K562 (cell line): ENCODE results near the gene DESI2. TPM values are rescaled to one million over a fixed set of nuclear protein-coding genes. Genes with fewer than 3 reads are reported as not detected.

ENCODE experiments used
- AFF1 ChIP-seq, 2 experiments: fragments of 450-650 bp; IDR thresholded peaks; 2 replicates each; pipeline ENCODE4 v1.6.1; 2018; ENCODE audit warnings: mild to moderate bottlenecking in 2 of 2, low read depth in 1 of 2; ENCODE audit not compliant: partially characterized antibody in 2 of 2
- EP400 ChIP-seq: fragments of 450-650 bp; IDR thresholded peaks from 2 replicates; pipeline ENCODE4 v1.6.1; 2017; ENCODE audit warnings: antibody characterized with exemption, mild to moderate bottlenecking, moderate library complexity
- ETV1 ChIP-seq: fragments of 450-650 bp; conservative IDR thresholded peaks from 2 replicates; pipeline ENCODE4 v1.6.1; 2016; ENCODE audit warnings: missing genetic modification characterization, control low read depth, low read depth, missing compliant biosample characterization
- JUND ChIP-seq, 2 experiments: IDR thresholded peaks; 2 replicates in 1 of 2; 3 replicates in 1 of 2; pipeline ENCODE4 v1.6.1; 2011; ENCODE audit warnings: borderline replicate concordance in 2 of 2, low read depth in 2 of 2, low read length in 2 of 2, improper control_type of control experiment in 1 of 2, missing biosample characterization in 1 of 2, missing genetic modification characterization in 1 of 2, missing genetic modification reagents in 1 of 2
- MAFG ChIP-seq: fragments of 450-650 bp; conservative IDR thresholded peaks from 2 replicates; pipeline ENCODE4 v1.6.1; 2016; ENCODE audit warnings: missing genetic modification characterization, missing compliant biosample characterization
- MITF ChIP-seq: IDR thresholded peaks from 2 replicates; pipeline ENCODE4 v1.6.1; 2014; ENCODE audit warnings: antibody characterized with exemption
- MNT ChIP-seq, 2 experiments: fragments of 450-650 bp; conservative IDR thresholded peaks; 2 replicates each; pipeline ENCODE4 v1.6.1; 2017; ENCODE audit warnings: mild to moderate bottlenecking in 2 of 2, moderate library complexity in 2 of 2
- PATZ1 ChIP-seq: fragments of 250-450 bp; sonication (Bioruptor Pico); IDR thresholded peaks from 2 replicates; pipeline ENCODE4 v1.5.0; 2020; ENCODE audit warnings: mild to moderate bottlenecking, borderline replicate concordance
- SLC30A9 ChIP-seq: fragments of 250-450 bp; sonication (Bioruptor Pico); IDR thresholded peaks from 2 replicates; pipeline ENCODE4 v1.8.0; 2022; ENCODE audit warnings: mild to moderate bottlenecking, moderate library complexity
- SMC3 ChIP-seq: conservative IDR thresholded peaks from 2 replicates; pipeline ENCODE4 v1.6.1; 2011; ENCODE audit warnings: low read depth, low read length, improper control_type of control experiment; ENCODE audit not compliant: insufficient read depth
- ZBTB5 ChIP-seq: fragments of 450-650 bp; IDR thresholded peaks from 2 replicates; pipeline ENCODE4 v1.6.1; 2017; ENCODE audit warnings: antibody characterized with exemption
- ZNF282 ChIP-seq: sonication (generic); formaldehyde crosslinking; IDR thresholded peaks from 2 replicates; pipeline ENCODE4 v1.8.1; 2023; ENCODE audit warnings: missing genetic modification reagents
- ZNF76 ChIP-seq: fragments of 250-450 bp; sonication (Bioruptor Pico); IDR thresholded peaks from 2 replicates; pipeline ENCODE4 v1.4.0; 2020; ENCODE audit warnings: mild to moderate bottlenecking, moderate library complexity, borderline replicate concordance
- polyA plus RNA-seq, 8 experiments: library from polyadenylated mRNA; depleted of rRNA in 4 of 8; stranded (reverse) in 5 of 8; unstranded in 3 of 8; fragments of >200 nt; fragmentation: Nextera tagmentation in 2 of 8; fragmentation: Illumina TruSeq in 1 of 8; extraction: Ambion mirVana in 2 of 8; extraction: Trizol in 1 of 8; gene quantifications; 2 replicates each; pipeline versions ENCODE4 v1.2.1 to v1.2.3, GENCODE V29; 2011 to 2014; ENCODE audit warnings: inconsistent platforms in 1 of 8, missing spikeins in 1 of 8
- total RNA-seq, 7 experiments: library from RNA; depleted of rRNA in 6 of 7; stranded (reverse); fragments of >200 nt in 6 of 7; fragmentation: Illumina TruSeq in 2 of 7; extraction: Trizol in 2 of 7; gene quantifications; 2 replicates each; pipeline versions ENCODE4 v1.2.1 to v1.2.3, GENCODE V29; 2011 to 2021; ENCODE audit warnings: low replicate concordance in 1 of 7

The DESI2 gene
- total and polyA plus RNA-seq, 9 of the 15 experiments (the other 6 are each of a cell fraction or from before 2014, with no cell fraction given): 17.4 to 59.4 (median 38.4) TPM

- no peak for TF ChIP-seq ZBTB5
- TF ChIP-seq ZNF282 (CRISPR knock-in tag): 0 out of 2 replicates have a peak, but pooled peaks have one; percentile 45
- TF ChIP-seq MAFG: no peak
- TF ChIP-seq ETV1 (tag): 0 out of 2 replicates have a peak, but pooled peaks have one; percentile 37
- 0 out of 2 replicates have a peak, but pooled peaks have one; percentile 3 for TF ChIP-seq SMC3
- TF ChIP-seq SLC30A9 (CRISPR knock-in tag): no peak
- TF ChIP-seq ZNF76 (CRISPR knock-in tag): peak; percentile 15; the same call in 1 of the 2 replicates
- peak; percentile 24 for TF ChIP-seq JUND (IDR thresholded peaks at IDR 0.05; ENCODE audit: borderline replicate concordance, low read depth, low read length)
- TF ChIP-seq JUND (tag; IDR thresholded peaks at IDR 0.05; ENCODE audit: borderline replicate concordance, low read depth, low read length): peak; percentile 4; the same call in 1 of the 3 replicates
- TF ChIP-seq EP400: peak; percentile 60; the same call in 1 of the 2 replicates
- peak; percentile 73 for TF ChIP-seq MITF
- TF ChIP-seq AFF1 (IDR thresholded peaks at IDR 0.05; ENCODE audit: low read depth in 1 of 2, partially characterized antibody in 2 of 2): peak in 1 of 2 experiments; percentile 97
- peak; percentile 59 to 84 for TF ChIP-seq MNT (conservative IDR thresholded peaks at IDR 0.05)
- no peak for TF ChIP-seq PATZ1 (CRISPR knock-in tag)
Measured at GRCh38 chr1:244652623-244653438, at the start of gene DESI2 (continued).
